Renal pelvis (tissue), 12 donors: ENCODE measurements around the gene MEIS2. TPM values are rescaled to one million over a fixed set of nuclear protein-coding genes. Genes with fewer than 3 reads are reported as not detected.

ENCODE experiments used
- DNase-seq: peaks from one replicate; pipeline ENCODE4 v3.0.0-alpha.2; 2013
- long read RNA-seq, 16 experiments: transcript quantifications; one replicate each; lab custom pipeline, GENCODE V29; 2026
- polyA plus RNA-seq, 3 donors: library from polyadenylated mRNA; unstranded; fragments of 120-200 nt; gene quantifications; one replicate each; pipeline ENCODE4 v1.2.1, GENCODE V29; 2013; ENCODE audit not compliant: insufficient read length in 3 of 3

MEIS2 gene
- 100 to 1,000 TPM; 114 to 142 (median 138) TPM for polyA plus RNA-seq
- long read RNA-seq, donor 1, full-length matches to known transcripts, result 13 of 13 reads
- long read RNA-seq, donor 1, partial matches to known transcripts, result 0 of 13 reads
- long read RNA-seq, donor 1, other reads (novel, unspliced or antisense), result 0 of 13 reads
- long read RNA-seq, donor 2, partial matches to known transcripts, result 6 of 10 reads
- long read RNA-seq, donor 2, other reads (novel, unspliced or antisense), result 0 of 10 reads
- long read RNA-seq, donor 3, transcript MEIS2-223 (3 exons, 554 nt), result major isoform, 5 of 15 reads
- long read RNA-seq, donor 3, partial matches to known transcripts, result 5 of 15 reads
- long read RNA-seq, donor 3, other reads (novel, unspliced or antisense), result 0 of 15 reads
- long read RNA-seq, donor 4, partial matches to known transcripts, result 31 of 43 reads
- long read RNA-seq, donor 4, other reads (novel, unspliced or antisense), result 5 of 43 reads
- long read RNA-seq, donor 5, full-length matches to known transcripts, result 3 of 3 reads
- long read RNA-seq, donor 5, partial matches to known transcripts, result 0 of 3 reads
- long read RNA-seq, donor 5, other reads (novel, unspliced or antisense), result 0 of 3 reads
- long read RNA-seq, donor 6, partial matches to known transcripts, result 0 of 6 reads
- long read RNA-seq, donor 6, other reads (novel, unspliced or antisense), result 0 of 6 reads
- long read RNA-seq, donor 7, full-length matches to known transcripts, result 13 of 42 reads
- long read RNA-seq, donor 7, partial matches to known transcripts, result 29 of 42 reads
- long read RNA-seq, donor 7, other reads (novel, unspliced or antisense), result 0 of 42 reads
- long read RNA-seq, donor 8, transcript MEIS2-206 (13 exons, 2,917 nt), result major isoform, 5 of 23 reads
- long read RNA-seq, donor 8, partial matches to known transcripts, result 14 of 23 reads
- long read RNA-seq, donor 8, other reads (novel, unspliced or antisense), result 0 of 23 reads
- long read RNA-seq, donor 9, partial matches to known transcripts, result 7 of 13 reads
- long read RNA-seq, donor 9, other reads (novel, unspliced or antisense), result 0 of 13 reads
- long read RNA-seq, donor 10, partial matches to known transcripts, result 13 of 20 reads
- long read RNA-seq, donor 10, other reads (novel, unspliced or antisense), result 0 of 20 reads
- long read RNA-seq, donor 11, full-length matches to known transcripts, result 6 of 6 reads
- long read RNA-seq, donor 11, partial matches to known transcripts, result 0 of 6 reads
- long read RNA-seq, donor 11, other reads (novel, unspliced or antisense), result 0 of 6 reads
- long read RNA-seq, donor 12, full-length matches to known transcripts, result 9 of 9 reads
- long read RNA-seq, donor 12, partial matches to known transcripts, result 0 of 9 reads
- long read RNA-seq, donor 12, other reads (novel, unspliced or antisense), result 0 of 9 reads
- long read RNA-seq, donor 13, transcript MEIS2-206 (13 exons, 2,917 nt), result major isoform, 5 of 14 reads
- long read RNA-seq, donor 13, partial matches to known transcripts, result 6 of 14 reads
- long read RNA-seq, donor 13, other reads (novel, unspliced or antisense), result 0 of 14 reads
- long read RNA-seq, donor 14, result 0 reads
- long read RNA-seq, donor 15, result 0 reads
- long read RNA-seq, donor 16, full-length matches to known transcripts, result 10 of 26 reads
- long read RNA-seq, donor 16, partial matches to known transcripts, result 16 of 26 reads
- long read RNA-seq, donor 16, other reads (novel, unspliced or antisense), result 0 of 26 reads

GRCh38 chr15:37100109-37100965, at the start of gene MEIS2:
Gene MEIS2 (minus strand): TSS chr15:37100549. CDS start chr15:37099466, 1,083 bp downstream.
- DNase-seq, result peak; percentile 95

GRCh38 chr15:37149146-37149545, 48.8 kb upstream of the MEIS2 start:
- no peak for DNase-seq

- no peak for DNase-seq
Measured at GRCh38 chr15:37148714-37149113, 48.4 kb upstream of the MEIS2 start.

- no peak for DNase-seq
Measured at GRCh38 chr15:37143351-37143750, 43.0 kb upstream of the MEIS2 start.

GRCh38 chr15:37142371-37142770, 42.0 kb upstream of the MEIS2 start:
- no peak for DNase-seq

- DNase-seq, result no peak
Measured at GRCh38 chr15:37140531-37141058, 40.2 kb upstream of the MEIS2 start.

GRCh38 chr15:37138591-37139215, 38.4 kb upstream of the MEIS2 start:
- DNase-seq, result peak; percentile 72

- no peak for DNase-seq
Measured at GRCh38 chr15:37137221-37137620, 36.9 kb upstream of the MEIS2 start.

- DNase-seq, result no peak
Measured at GRCh38 chr15:37136666-37137065, 36.3 kb upstream of the MEIS2 start.

GRCh38 chr15:37135225-37135624, 34.9 kb upstream of the MEIS2 start:
- no peak for DNase-seq

- DNase-seq, result no peak
Measured at GRCh38 chr15:37134699-37135131, 34.4 kb upstream of the MEIS2 start.

- DNase-seq, result no peak
Measured at GRCh38 chr15:37134244-37134643, 33.9 kb upstream of the MEIS2 start.

- DNase-seq, result no peak
Measured at GRCh38 chr15:37133602-37134001, 33.3 kb upstream of the MEIS2 start.

GRCh38 chr15:37132826-37133417, 32.6 kb upstream of the MEIS2 start:
- no peak for DNase-seq

- no peak for DNase-seq
Measured at GRCh38 chr15:37131621-37132020, 31.3 kb upstream of the MEIS2 start.

- no peak for DNase-seq
Measured at GRCh38 chr15:37130356-37130755, 30.0 kb upstream of the MEIS2 start.

GRCh38 chr15:37125143-37125542, 24.8 kb upstream of the MEIS2 start:
- DNase-seq, result no peak

GRCh38 chr15:37124331-37124730, 24.0 kb upstream of the MEIS2 start:
- DNase-seq, result no peak

- DNase-seq, result no peak
Measured at GRCh38 chr15:37122703-37123102, 22.4 kb upstream of the MEIS2 start.
